K562 (cell line): ENCODE data around the gene DNAJC11. TPM values are rescaled to one million over a fixed set of nuclear protein-coding genes. Genes with fewer than 3 reads are reported as not detected.
A peak's percentile ranks its signal among the peaks of the same experiment; 100 is the strongest.

Experiments
- ATAC-seq: fragments of 200-7000 bp; cut with Tn5 transposase; 3 replicates; pipeline ENCODE4 v1.9.1; 2020; ENCODE audit warnings: moderate library complexity
- BruUV-seq: library from RNA; stranded (reverse); fragments of 400-500 nt; replicated peaks from 2 replicates; lab custom pipeline; 2021; lab: Mats Ljungman, UMichigan
- CTCF ChIA-PET: fragments of 300-600 bp; formaldehyde crosslinking; extraction: SDS; loops from one replicate; lab custom pipeline; 2021; ENCODE audit warnings: low intra/inter-chr PET ratio; lab: Yijun Ruan, JAX
- POLR2A ChIA-PET: fragments of 300-600, 350-650 bp; sonication (Branson Sonifier 250); formaldehyde crosslinking; extraction: SDS; loops from one replicate; lab custom pipeline; 2021; ENCODE audit warnings: antibody characterized with exemption, inconsistent platforms; lab: Yijun Ruan, JAX
- DNase-seq, 4 experiments: peaks; one replicate each; pipeline versions ENCODE4 v3.0.0 to v3.0.0-alpha.2; 2011 to 2018; ENCODE audit warnings: low spot score in 3 of 4, mixed read lengths in 3 of 4; ENCODE audit errors: extremely low read depth in 1 of 4
- FAIRE-seq: peaks from 2 replicates; lab custom pipeline; 2011; peaks lifted over from hg19 to GRCh38; lab: Jason Lieb, UNC
- H2AFZ ChIP-seq: 2 replicates; pipeline ENCODE4 v1.6.0; 2011; ENCODE audit warnings: low read depth, low read length, control low read depth, inconsistent platforms
- H3K27ac ChIP-seq: fragments of 200-600 bp; 3 replicates; pipeline ENCODE4 v1.8.0; 2011; ENCODE audit warnings: low read depth, mild to moderate bottlenecking, control low read depth, inconsistent platforms, low read length, moderate library complexity, mixed read lengths; ENCODE audit errors: extremely low read depth
- H3K27me3 ChIP-seq, 2 experiments: fragments of 300-600 bp in 1 of 2; 2 replicates in 1 of 2; 3 replicates in 1 of 2; pipeline versions ENCODE4 v1.6.0 to v1.8.0; 2011; ENCODE audit warnings: inconsistent platforms in 2 of 2, low read length in 2 of 2, mild to moderate bottlenecking in 1 of 2, mixed read lengths in 1 of 2, moderate library complexity in 1 of 2; ENCODE audit not compliant: control insufficient read depth in 2 of 2, insufficient read depth in 2 of 2
- H3K36me3 ChIP-seq: fragments of 300-600 bp; 3 replicates; pipeline ENCODE4 v1.8.0; 2011; ENCODE audit warnings: mild to moderate bottlenecking, low read length, inconsistent platforms; ENCODE audit not compliant: control insufficient read depth, insufficient read depth
- H3K4me1 ChIP-seq, 2 experiments: fragments of 200-600 bp in 1 of 2; replicated peaks in 1 of 2; 2 replicates in 1 of 2; 3 replicates in 1 of 2; pipeline versions ENCODE4 v1.5.1 to v1.8.0; 2011; ENCODE audit warnings: inconsistent platforms in 2 of 2, low read length in 2 of 2, mild to moderate bottlenecking in 1 of 2, mixed read lengths in 1 of 2, moderate library complexity in 1 of 2; ENCODE audit not compliant: control insufficient read depth in 2 of 2, insufficient read depth in 2 of 2
- H3K4me2 ChIP-seq: 2 replicates; pipeline ENCODE4 v1.6.1; 2011; ENCODE audit warnings: low read length, control low read depth, inconsistent platforms, mixed read lengths; ENCODE audit not compliant: insufficient read depth
- H3K4me3 ChIP-seq: fragments of 200-600 bp; sonication (generic), shearing (Covaris generic); 2 replicates; pipeline ENCODE4 v1.5.1; 2016; ENCODE audit warnings: control low read depth, inconsistent platforms
- H3K79me2 ChIP-seq: fragments of 200-600 bp; 3 replicates; pipeline ENCODE4 v1.8.0; 2011; ENCODE audit warnings: low read length, inconsistent platforms; ENCODE audit not compliant: control insufficient read depth, insufficient read depth
- H3K9ac ChIP-seq, 2 experiments: 2 replicates each; pipeline versions ENCODE4 v1.6.0 to v1.6.1; 2011; ENCODE audit warnings: low read depth in 2 of 2, low read length in 2 of 2, control low read depth in 1 of 2, inconsistent platforms in 1 of 2, mild to moderate bottlenecking in 1 of 2, mixed read lengths in 1 of 2; ENCODE audit not compliant: insufficient read depth in 1 of 2
- H3K9me1 ChIP-seq: one replicate; pipeline ENCODE4 v1.6.0; 2011; ENCODE audit warnings: inconsistent platforms, mild to moderate bottlenecking, low read length, moderate library complexity; ENCODE audit not compliant: control insufficient read depth, insufficient read depth
- H3K9me3 ChIP-seq: replicated peaks from 2 replicates; pipeline ENCODE4 v1.5.1; 2011; ENCODE audit warnings: low read depth, low read length, inconsistent platforms; ENCODE audit not compliant: control insufficient read depth, insufficient read depth
- H4K20me1 ChIP-seq: replicated peaks from 2 replicates; pipeline ENCODE4 v1.6.1; 2011; ENCODE audit warnings: low read length, inconsistent platforms, mixed read lengths; ENCODE audit not compliant: control insufficient read depth, insufficient read depth
- CREB5 ChIP-seq: fragments of 250-450 bp; sonication (Bioruptor Pico); IDR thresholded peaks from 2 replicates; pipeline ENCODE4 v1.5.0; 2020; ENCODE audit warnings: mild to moderate bottlenecking
- CUX1 ChIP-seq: fragments of 200-800 bp; sonication (Bioruptor generic); IDR thresholded peaks from 2 replicates; pipeline ENCODE4 v1.6.1; 2016; ENCODE audit warnings: missing genetic modification characterization, missing compliant biosample characterization
- LCOR ChIP-seq: sonication (generic); formaldehyde crosslinking; IDR thresholded peaks from 2 replicates; pipeline ENCODE4 v1.8.0; 2022; ENCODE audit warnings: mild to moderate bottlenecking, missing genetic modification reagents
- MXI1 ChIP-seq: IDR thresholded peaks from 2 replicates; pipeline ENCODE4 v1.6.1; 2011; ENCODE audit warnings: low read depth, mild to moderate bottlenecking, improper control_type of control experiment, low read length
- POLR2A ChIP-seq: fragments of 450-650 bp; conservative IDR thresholded peaks from 2 replicates; pipeline ENCODE4 v1.6.1; 2016
- POLR2B ChIP-seq: fragments of 450-650 bp; IDR thresholded peaks from 2 replicates; pipeline ENCODE4 v1.6.1; 2018; ENCODE audit warnings: low read depth; ENCODE audit not compliant: partially characterized antibody
- PRPF4 ChIP-seq: fragments of 200-400 bp; formaldehyde crosslinking; IDR thresholded peaks from one replicate; pipeline ENCODE4 v1.6.1; 2017; ENCODE audit warnings: low read length, low read depth, mild to moderate bottlenecking; ENCODE audit not compliant: insufficient read depth, poor library complexity, severe bottlenecking
- PYGO2 ChIP-seq: fragments of 450-650 bp; IDR thresholded peaks from 2 replicates; pipeline ENCODE4 v1.6.1; 2016; ENCODE audit warnings: mild to moderate bottlenecking, missing genetic modification characterization, moderate library complexity, missing compliant biosample characterization
- ZBTB1 ChIP-seq: sonication (generic); formaldehyde crosslinking; IDR thresholded peaks from 2 replicates; pipeline ENCODE4 v1.8.1; 2023; ENCODE audit warnings: missing genetic modification reagents, low read depth, mild to moderate bottlenecking, borderline replicate concordance
- ZBTB17 ChIP-seq: fragments of 450-650 bp; formaldehyde crosslinking; IDR thresholded peaks from 2 replicates; pipeline ENCODE4 v1.4.0; 2020; ENCODE audit warnings: mild to moderate bottlenecking
- ZNF212 ChIP-seq: fragments of 450-650 bp; formaldehyde crosslinking; IDR thresholded peaks from 2 replicates; pipeline ENCODE4 v1.4.0; 2020; ENCODE audit warnings: mild to moderate bottlenecking
- ZNF398 ChIP-seq: fragments of 250-450 bp; sonication (Bioruptor Pico); IDR thresholded peaks from 2 replicates; pipeline ENCODE4 v1.8.0; 2021; ENCODE audit warnings: moderate library complexity, mild to moderate bottlenecking, inconsistent platforms
- ZNF551 ChIP-seq: fragments of 250-450 bp; sonication (Bioruptor Pico); IDR thresholded peaks from 2 replicates; pipeline ENCODE4 v1.5.0; 2021; ENCODE audit warnings: mild to moderate bottlenecking, moderate library complexity
- ZSCAN32 ChIP-seq: fragments of 450-650 bp; formaldehyde crosslinking; IDR thresholded peaks from 2 replicates; pipeline ENCODE4 v1.4.0; 2020; ENCODE audit warnings: mild to moderate bottlenecking, moderate library complexity
- WGBS: fragments of 100-300 bp; shearing (Covaris generic); methylation state at CpG from one replicate; pipeline ENCODE4 v1.1.6; 2016; ENCODE audit warnings: low coverage, mixed read lengths; ENCODE audit not compliant: insufficient coverage; ENCODE audit errors: missing lambda C conversion rate; 5-methylcytosine and 5-hydroxymethylcytosine counted together
- in situ Hi-C: fragments of 300-500 bp; cut with MboI; formaldehyde crosslinking; loops from 4 replicates; pipeline ENCODE4 v1.15.0; 2018; ENCODE audit warnings: inconsistent platforms, mixed read lengths
- intact Hi-C: fragments of 100-400 bp; cut with micrococcal nuclease; formaldehyde crosslinking; loops from 2 replicates; pipeline ENCODE4 v1.14.2; 2022
- polyA plus RNA-seq, 8 experiments: library from polyadenylated mRNA; depleted of rRNA in 4 of 8; stranded (reverse) in 5 of 8; unstranded in 3 of 8; fragments of >200 nt; fragmentation: Nextera tagmentation in 2 of 8; fragmentation: Illumina TruSeq in 1 of 8; extraction: Ambion mirVana in 2 of 8; extraction: Trizol in 1 of 8; gene quantifications; 2 replicates each; pipeline versions ENCODE4 v1.2.1 to v1.2.3, GENCODE V29; 2011 to 2014; ENCODE audit warnings: inconsistent platforms in 1 of 8, missing spikeins in 1 of 8
- total RNA-seq, 7 experiments: library from RNA; depleted of rRNA in 6 of 7; stranded (reverse); fragments of >200 nt in 6 of 7; fragmentation: Illumina TruSeq in 2 of 7; extraction: Trizol in 2 of 7; gene quantifications; 2 replicates each; pipeline versions ENCODE4 v1.2.1 to v1.2.3, GENCODE V29; 2011 to 2021; ENCODE audit warnings: low replicate concordance in 1 of 7

The DNAJC11 gene
- total and polyA plus RNA-seq, 9 of the 15 experiments (the other 6 are each of a cell fraction or from before 2014, with no cell fraction given), result 14.1 to 123 (median 76.6) TPM

GRCh38 chr1:6688757-6689156, 12.9 kb downstream of the DNAJC11 start (continued):
- peak; percentile 37; the same call in 1 of the 2 replicates for TF ChIP-seq ZBTB1 (CRISPR knock-in tag)
- TF ChIP-seq ZNF398 (CRISPR knock-in tag), result no peak
- TF ChIP-seq ZSCAN32, result no peak

GRCh38 chr1:6688001-6688400, 13.6 kb downstream of the DNAJC11 start:
- no TSS peak for BruUV-seq
- Histone ChIP-seq H3K9me1 (no peaks in the 10 kb centered on the region), H3K79me2 (peaks cover 91% of the 10 kb centered on the region), H3K36me3 (peaks cover 61% of the 10 kb centered on the region), H3K27me3 (no peaks in the 10 kb centered on the region), H3K4me2 (no peak overlapping the region), H3K4me3 (no peak overlapping the region), H3K27ac (no peak overlapping the region), H3K9me3 (no peaks in the 10 kb centered on the region), H4K20me1 (no peaks in the 10 kb centered on the region; the same call in 1 of the 2 replicates), H3K9ac (no peak overlapping the region), H2AFZ (no peak overlapping the region), H3K4me1 (peaks cover 0 to 5% of the 10 kb centered on the region in 2 experiments; a peak in 1 of 5 replicates)
- FAIRE-seq, result no peak
- ChIA-PET CTCF (no interaction called here), POLR2A (interaction anchor here (0.6 to 1.5 kb wide), 3 partner anchors 10 to 576 kb away, joined by 3 to 5 read pairs (median 4); no protein-coding TSS in a partner anchor)
- in situ Hi-C loops (no loop called here), intact Hi-C loops (no loop called here)
- no peak for ATAC-seq
- 61% methylated on average over 1 of the region's 1 CpG for WGBS
- DNase-seq, result no peak
- TF ChIP-seq POLR2A (no peak), LCOR (CRISPR knock-in tag) (no peak), ZNF551 (no peak), MXI1 (no peak), PRPF4 (no peak), CUX1 (no peak), PYGO2 (tag) (no peak), POLR2B (no peak), ZNF212 (no peak), ZBTB17 (CRISPR knock-in tag) (no peak), CREB5 (CRISPR knock-in tag) (no peak)
